ENCODE results near the gene RHBDF1.

DNA sequence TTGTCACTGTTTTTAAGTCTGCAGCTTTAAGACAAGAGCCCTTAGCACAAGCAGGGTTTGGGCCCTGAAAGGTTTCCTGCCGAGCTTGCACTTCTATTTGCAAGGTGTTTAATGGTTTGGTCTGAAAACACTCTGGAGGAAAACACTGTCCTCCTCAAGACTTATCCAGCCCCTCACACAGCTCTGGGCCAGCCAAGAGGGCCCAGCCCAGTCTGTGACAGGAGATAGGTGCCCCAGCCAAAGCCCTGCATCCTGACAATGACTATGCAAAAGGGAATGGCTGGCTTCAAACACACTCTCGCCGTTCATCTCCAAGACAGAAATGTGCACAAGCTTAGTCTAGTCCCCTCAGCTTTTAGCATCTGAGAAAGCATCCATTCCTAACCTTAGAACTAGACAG is 32.5 kb upstream of the RHBDF1 start:
- TF ChIP-seq, protein P1, sequence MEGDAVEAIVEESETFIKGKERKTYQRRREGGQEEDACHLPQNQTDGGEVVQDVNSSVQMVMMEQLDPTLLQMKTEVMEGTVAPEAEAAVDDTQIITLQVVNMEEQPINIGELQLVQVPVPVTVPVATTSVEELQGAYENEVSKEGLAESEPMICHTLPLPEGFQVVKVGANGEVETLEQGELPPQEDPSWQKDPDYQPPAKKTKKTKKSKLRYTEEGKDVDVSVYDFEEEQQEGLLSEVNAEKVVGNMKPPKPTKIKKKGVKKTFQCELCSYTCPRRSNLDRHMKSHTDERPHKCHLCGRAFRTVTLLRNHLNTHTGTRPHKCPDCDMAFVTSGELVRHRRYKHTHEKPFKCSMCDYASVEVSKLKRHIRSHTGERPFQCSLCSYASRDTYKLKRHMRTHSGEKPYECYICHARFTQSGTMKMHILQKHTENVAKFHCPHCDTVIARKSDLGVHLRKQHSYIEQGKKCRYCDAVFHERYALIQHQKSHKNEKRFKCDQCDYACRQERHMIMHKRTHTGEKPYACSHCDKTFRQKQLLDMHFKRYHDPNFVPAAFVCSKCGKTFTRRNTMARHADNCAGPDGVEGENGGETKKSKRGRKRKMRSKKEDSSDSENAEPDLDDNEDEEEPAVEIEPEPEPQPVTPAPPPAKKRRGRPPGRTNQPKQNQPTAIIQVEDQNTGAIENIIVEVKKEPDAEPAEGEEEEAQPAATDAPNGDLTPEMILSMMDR (IDR thresholded peaks at IDR 0.05; ENCODE audit: low read depth, low read length, missing input control), result no peak
- TF ChIP-seq FOXA1 (IDR thresholded peaks at IDR 0.05), result no peak
- no peak for TF ChIP-seq HNF4G (IDR thresholded peaks at IDR 0.05)
- no peak for TF ChIP-seq YY1 (IDR thresholded peaks at IDR 0.05)
- TF ChIP-seq, protein P2, sequence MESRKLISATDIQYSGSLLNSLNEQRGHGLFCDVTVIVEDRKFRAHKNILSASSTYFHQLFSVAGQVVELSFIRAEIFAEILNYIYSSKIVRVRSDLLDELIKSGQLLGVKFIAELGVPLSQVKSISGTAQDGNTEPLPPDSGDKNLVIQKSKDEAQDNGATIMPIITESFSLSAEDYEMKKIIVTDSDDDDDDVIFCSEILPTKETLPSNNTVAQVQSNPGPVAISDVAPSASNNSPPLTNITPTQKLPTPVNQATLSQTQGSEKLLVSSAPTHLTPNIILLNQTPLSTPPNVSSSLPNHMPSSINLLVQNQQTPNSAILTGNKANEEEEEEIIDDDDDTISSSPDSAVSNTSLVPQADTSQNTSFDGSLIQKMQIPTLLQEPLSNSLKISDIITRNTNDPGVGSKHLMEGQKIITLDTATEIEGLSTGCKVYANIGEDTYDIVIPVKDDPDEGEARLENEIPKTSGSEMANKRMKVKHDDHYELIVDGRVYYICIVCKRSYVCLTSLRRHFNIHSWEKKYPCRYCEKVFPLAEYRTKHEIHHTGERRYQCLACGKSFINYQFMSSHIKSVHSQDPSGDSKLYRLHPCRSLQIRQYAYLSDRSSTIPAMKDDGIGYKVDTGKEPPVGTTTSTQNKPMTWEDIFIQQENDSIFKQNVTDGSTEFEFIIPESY (IDR thresholded peaks at IDR 0.05), result no peak
- TF ChIP-seq REST (IDR thresholded peaks at IDR 0.05), result no peak
- TF ChIP-seq, protein P3, sequence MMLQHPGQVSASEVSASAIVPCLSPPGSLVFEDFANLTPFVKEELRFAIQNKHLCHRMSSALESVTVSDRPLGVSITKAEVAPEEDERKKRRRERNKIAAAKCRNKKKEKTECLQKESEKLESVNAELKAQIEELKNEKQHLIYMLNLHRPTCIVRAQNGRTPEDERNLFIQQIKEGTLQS (IDR thresholded peaks at IDR 0.05), result no peak
- TF ChIP-seq JUND (IDR thresholded peaks at IDR 0.05), result no peak
- no peak for TF ChIP-seq EGR1 (IDR thresholded peaks at IDR 0.05; ENCODE audit: low read depth in 2 of 2)
